Inferior parietal cortex (tissue), 1 donor: ENCODE results near the gene ITPRIP.

Source experiments
- DNase-seq: peaks from one replicate; pipeline ENCODE4 v3.0.0-alpha.2; 2016; ENCODE audit errors: extremely low spot score

Gene ITPRIP

GRCh38 chr10:104281694-104282093, 56.6 kb downstream of the ITPRIP start:
- DNase-seq: no peak

- DNase-seq: no peak
Measured at GRCh38 chr10:104279550-104280259, 58.6 kb downstream of the ITPRIP start.

GRCh38 chr10:104277785-104278184, 60.5 kb downstream of the ITPRIP start:
- no peak for DNase-seq

- DNase-seq: no peak
Measured at GRCh38 chr10:104276192-104276591, 62.1 kb downstream of the ITPRIP start.

GRCh38 chr10:104274762-104275721, 63.2 kb downstream of the ITPRIP start:
- peak; percentile 64 for DNase-seq

- DNase-seq: no peak
Measured at GRCh38 chr10:104273899-104274575, 64.2 kb downstream of the ITPRIP start.

GRCh38 chr10:104273286-104273685, 65.0 kb downstream of the ITPRIP start:
- DNase-seq: no peak

- peak; percentile 96 for DNase-seq
Measured at GRCh38 chr10:104268713-104269645, 69.3 kb downstream of the ITPRIP start, which contains the start of gene GSTO2. TSS of gene GSTO2 (plus strand) at chr10:104269184. CDS start at chr10:104274916, 5,732 bp downstream.

GRCh38 chr10:104268405-104268712, 69.9 kb downstream of the ITPRIP start:
- no peak for DNase-seq

GRCh38 chr10:104267721-104268404, 70.4 kb downstream of the ITPRIP start:
- DNase-seq: no peak

- no peak for DNase-seq
Measured at GRCh38 chr10:104264783-104265182, 73.5 kb downstream of the ITPRIP start.

- DNase-seq: no peak
Measured at GRCh38 chr10:104262055-104262454, 76.2 kb downstream of the ITPRIP start.

- no peak for DNase-seq
Measured at GRCh38 chr10:104260775-104261115, 77.5 kb downstream of the ITPRIP start.

- DNase-seq: no peak
Measured at GRCh38 chr10:104259999-104260774, 78.1 kb downstream of the ITPRIP start.
